Measurements from ENCODE around the gene UNC5C.

- TF ChIP-seq POLR2A (IDR thresholded peaks at IDR 0.05; ENCODE audit: low read depth, low read length) (no peak), NR2C2 (IDR thresholded peaks at IDR 0.05; ENCODE audit: borderline replicate concordance, control insufficient read depth, insufficient read length, low read depth) (no peak), USF2 (IDR thresholded peaks at IDR 0.05; ENCODE audit: borderline replicate concordance, low read depth, low read length) (no peak), CEBPZ (IDR thresholded peaks at IDR 0.05; ENCODE audit: low read depth, low read length) (no peak), EZH2 (IDR thresholded peaks at IDR 0.05; ENCODE audit: borderline replicate concordance, control insufficient read depth, low read depth, low read length) (no peak), MYC (IDR thresholded peaks at IDR 0.05; ENCODE audit: insufficient read depth, insufficient read length, insufficient replicate concordance, low read length, severe bottlenecking) (no peak), ELK1 (IDR thresholded peaks at IDR 0.05; ENCODE audit: low read depth, low read length) (no peak), BACH1 (IDR thresholded peaks at IDR 0.05; ENCODE audit: borderline replicate concordance) (no peak), DPF2 (IDR thresholded peaks at IDR 0.05) (no peak), JUND (IDR thresholded peaks at IDR 0.05; ENCODE audit: low read depth, low read length) (no peak), CTCF (IDR thresholded peaks at IDR 0.05 in 2 of 3, conservative IDR thresholded peaks at IDR 0.05 in 1 of 3; ENCODE audit: control insufficient read depth in 2 of 3, extremely low read depth in 1 of 3, insufficient read depth in 1 of 3, low read depth in 3 of 3, low read length in 3 of 3) (no peak), CBFB (IDR thresholded peaks at IDR 0.05; ENCODE audit: low read depth) (no peak), SP1 (IDR thresholded peaks at IDR 0.05; ENCODE audit: low read depth, low read length) (no peak)
These were observed 139.0 kb downstream of the UNC5C start for GRCh38 chr4:95409750-95410149.

All from GM12878 (cell line).